ENCODE data around the gene GLCCI1.

GLCCI1 gene

DNA sequence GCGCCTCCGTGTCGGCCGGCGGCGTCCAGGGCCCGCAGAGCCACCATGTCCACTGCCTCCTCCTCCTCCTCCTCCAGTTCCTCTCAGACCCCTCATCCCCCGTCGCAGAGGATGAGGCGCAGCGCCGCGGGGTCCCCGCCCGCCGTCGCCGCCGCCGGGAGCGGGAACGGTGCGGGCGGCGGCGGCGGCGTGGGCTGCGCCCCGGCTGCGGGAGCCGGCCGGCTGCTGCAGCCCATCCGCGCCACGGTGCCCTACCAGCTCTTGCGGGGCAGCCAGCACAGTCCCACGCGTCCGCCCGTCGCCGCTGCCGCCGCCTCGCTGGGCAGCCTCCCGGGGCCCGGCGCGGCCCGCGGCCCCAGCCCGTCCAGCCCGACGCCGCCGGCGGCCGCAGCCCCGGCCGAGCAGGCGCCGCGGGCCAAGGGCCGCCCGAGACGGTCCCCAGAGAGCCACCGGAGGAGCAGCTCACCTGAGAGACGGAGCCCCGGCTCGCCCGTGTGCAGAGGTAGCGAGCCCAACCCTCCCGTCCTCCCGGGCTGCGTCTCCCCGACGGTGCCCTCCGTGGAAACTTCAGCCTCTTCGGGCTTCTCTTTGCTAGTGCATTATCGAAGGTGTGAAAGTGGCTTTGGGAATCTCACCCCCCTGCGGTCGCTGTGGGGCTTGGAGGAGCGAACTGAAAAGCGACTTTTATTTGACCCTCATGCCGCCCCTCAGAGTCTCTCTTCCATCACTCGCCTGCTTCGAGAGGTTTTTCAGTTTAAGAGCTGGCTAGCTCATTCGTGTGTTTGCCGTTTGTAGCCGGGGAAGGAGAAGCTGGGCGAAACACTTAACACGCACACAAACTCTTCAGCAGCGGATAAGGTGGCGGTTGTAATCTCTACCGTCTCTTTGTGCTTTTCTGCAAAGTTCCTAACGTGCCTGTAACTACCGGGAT lies 975 bp downstream of the GLCCI1 start:
- TF ChIP-seq GATA3 (IDR thresholded peaks at IDR 0.05; ENCODE audit: low read depth, low read length) (no peak), GATA2 (IDR thresholded peaks at IDR 0.05; ENCODE audit: low read depth, low read length) (no peak)

DNA sequence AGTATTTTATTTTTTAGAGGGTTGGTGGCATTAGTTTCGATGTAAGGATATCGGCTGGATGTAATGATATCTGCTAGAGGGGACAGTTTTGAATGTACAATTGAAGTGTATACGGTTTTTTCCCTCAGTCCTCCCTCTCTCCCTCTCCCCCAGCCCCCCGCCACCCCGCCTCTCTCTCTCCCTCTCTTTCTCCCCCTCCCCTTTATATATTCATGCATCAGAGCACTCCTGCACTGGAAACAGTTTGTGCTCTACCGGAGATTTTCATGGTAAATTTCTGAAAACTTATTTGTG lies 1.6 kb downstream of the GLCCI1 start:
- TF ChIP-seq GATA3 (IDR thresholded peaks at IDR 0.05; ENCODE audit: low read depth, low read length), result no peak
- TF ChIP-seq GATA2 (IDR thresholded peaks at IDR 0.05; ENCODE audit: low read depth, low read length), result no peak; the same call in 1 of the 2 replicates

DNA sequence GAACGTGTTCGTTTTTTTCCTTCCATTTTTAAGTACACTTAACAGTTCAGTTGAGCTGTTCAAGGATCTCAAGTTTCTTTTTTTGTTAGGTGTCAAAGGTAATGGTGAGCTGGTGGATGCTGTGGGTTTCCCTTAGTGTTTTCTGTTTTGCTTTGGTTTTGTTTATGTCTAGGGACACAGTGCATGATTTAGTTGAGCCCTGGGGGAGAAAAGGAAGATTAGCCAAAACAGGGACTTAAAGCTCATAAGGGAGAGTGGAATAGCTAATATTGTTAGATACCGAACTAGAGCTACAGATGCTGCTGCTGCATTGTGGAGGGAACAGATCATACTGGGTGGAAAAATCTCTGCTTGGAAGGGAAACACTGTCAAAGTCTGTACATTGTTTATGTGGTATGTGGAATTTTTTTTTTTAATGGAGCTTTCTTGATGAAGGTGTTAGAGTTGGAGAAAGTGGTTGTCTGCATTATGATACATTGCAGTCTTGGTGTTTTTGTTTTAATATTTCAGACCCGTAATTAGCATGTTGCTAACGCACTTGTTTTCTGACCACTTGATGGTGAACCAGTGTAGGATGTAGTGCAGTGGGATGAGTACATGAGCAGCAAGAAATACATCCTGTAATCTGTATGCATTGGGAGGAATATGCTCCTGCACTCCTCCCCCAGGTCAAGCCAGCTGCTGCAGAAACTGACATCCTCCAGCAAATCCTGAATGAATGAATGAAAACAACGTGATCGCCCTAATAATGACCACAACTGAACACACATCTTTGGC lies 2.1 kb downstream of the GLCCI1 start:
- TF ChIP-seq GATA3 (IDR thresholded peaks at IDR 0.05; ENCODE audit: low read depth, low read length) (no peak), GATA2 (IDR thresholded peaks at IDR 0.05; ENCODE audit: low read depth, low read length) (no peak)

DNA sequence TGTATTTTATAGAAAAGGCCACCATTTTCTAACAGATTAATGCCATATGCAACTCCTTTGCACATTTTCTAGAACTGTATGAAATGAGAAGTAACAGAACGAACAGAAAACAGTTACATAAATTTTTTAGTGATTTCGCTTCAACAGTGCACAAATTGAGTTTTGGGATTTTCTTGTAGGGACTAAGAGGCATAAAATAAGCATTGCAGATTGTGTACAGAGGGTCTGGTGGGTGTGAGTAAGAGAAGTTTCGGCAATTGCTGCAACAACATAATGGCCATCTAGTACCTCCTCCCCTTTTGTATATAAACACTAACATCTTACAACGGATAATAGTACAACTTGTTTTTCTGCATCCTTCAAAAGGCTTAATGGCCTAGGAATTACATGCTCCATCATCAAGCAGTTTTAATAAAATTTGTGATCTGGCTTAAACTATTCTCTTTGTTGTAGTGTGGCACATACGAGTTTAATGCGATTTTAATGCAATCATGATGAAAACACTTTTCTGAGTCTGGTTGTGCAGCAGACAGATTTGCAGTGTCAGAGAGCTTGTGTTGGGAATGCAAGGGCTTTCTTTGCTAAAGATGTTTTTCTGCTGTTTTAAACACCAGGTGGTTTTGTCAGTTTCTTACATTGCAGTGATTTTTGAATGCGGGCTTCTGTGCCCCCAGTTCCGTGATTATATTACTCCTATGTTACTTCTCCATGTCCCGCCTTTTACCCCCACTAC lies 2.9 kb downstream of the GLCCI1 start:
- no peak for TF ChIP-seq GATA2 (IDR thresholded peaks at IDR 0.05; ENCODE audit: low read depth, low read length)
- TF ChIP-seq GATA3 (IDR thresholded peaks at IDR 0.05; ENCODE audit: low read depth, low read length), result no peak

DNA sequence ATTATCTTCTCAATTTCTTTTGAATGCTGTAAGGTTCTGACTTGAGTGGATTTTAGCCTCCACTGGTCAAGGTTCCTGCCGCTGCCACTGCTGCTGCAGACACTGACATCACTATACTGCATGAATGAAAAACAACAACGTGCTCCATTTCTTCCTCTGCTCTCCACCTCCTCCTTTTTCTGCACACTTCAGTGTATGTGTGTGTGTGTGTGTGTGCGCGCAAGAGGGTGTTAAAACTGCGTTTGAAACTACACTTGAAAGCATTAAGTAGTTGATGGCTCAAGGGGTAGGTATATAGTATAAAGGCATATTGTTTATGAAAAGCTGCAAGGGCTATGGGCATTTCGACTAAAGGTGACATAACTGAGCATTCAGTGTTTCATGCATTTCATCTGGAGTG lies 3.5 kb downstream of the GLCCI1 start:
- TF ChIP-seq GATA3 (IDR thresholded peaks at IDR 0.05; ENCODE audit: low read depth, low read length) (no peak), GATA2 (IDR thresholded peaks at IDR 0.05; ENCODE audit: low read depth, low read length) (no peak)

DNA sequence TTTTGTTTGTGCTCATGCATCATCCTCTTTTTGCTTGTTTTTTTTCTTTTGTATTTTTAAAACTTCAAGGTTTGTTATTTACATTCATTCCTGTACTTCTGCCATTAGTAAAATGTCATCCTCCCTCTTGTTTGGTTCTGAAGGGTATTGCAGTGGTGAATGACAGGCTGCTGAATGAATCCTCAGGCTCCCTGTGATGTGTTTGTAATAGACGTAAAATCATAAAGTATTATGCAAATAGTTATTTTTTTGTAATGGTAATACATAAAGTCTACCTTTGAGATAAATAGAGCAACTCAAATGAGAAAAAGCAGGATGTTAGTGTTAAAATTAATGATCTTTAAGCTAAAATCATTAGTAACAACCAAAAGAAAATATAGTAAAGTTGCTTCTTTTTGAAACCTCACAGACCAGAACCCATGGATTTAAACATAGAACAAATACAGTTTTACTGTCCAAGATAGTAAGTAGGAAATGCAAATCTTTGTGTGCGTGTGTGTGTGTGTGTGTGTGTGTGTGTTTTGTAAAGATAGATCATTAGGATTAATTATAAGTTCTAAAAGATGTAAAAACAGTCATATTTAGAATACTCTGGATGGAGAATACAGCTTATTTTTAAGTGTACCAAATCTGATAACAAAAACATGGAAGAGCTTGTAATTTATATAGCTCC lies 4.5 kb downstream of the GLCCI1 start:
- TF ChIP-seq GATA2 (IDR thresholded peaks at IDR 0.05; ENCODE audit: low read depth, low read length) (no peak), GATA3 (IDR thresholded peaks at IDR 0.05; ENCODE audit: low read depth, low read length) (peak; percentile 35; the same call in 1 of the 2 replicates)

DNA sequence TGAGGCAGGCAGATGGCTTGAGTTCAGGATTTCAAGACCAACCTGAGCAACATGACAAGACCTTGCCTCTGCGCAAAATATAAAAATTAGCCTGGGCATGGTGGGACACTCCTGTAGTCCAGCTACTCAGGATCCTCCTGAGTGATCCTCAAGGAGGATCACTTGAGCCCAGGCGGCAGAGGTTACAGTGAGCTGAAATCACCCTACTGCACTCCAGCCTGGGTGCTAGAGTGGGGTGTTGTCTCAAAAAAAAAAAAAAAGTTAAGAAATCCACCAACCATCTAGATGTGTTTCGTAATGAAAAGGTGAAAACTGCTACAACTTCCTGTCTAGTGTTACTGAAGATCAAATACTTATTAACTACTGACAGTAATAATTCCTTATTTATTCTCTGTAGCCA lies 8.1 kb downstream of the GLCCI1 start:
- TF ChIP-seq GATA3 (IDR thresholded peaks at IDR 0.05; ENCODE audit: low read depth, low read length), result no peak
- TF ChIP-seq GATA2 (IDR thresholded peaks at IDR 0.05; ENCODE audit: low read depth, low read length), result no peak

DNA sequence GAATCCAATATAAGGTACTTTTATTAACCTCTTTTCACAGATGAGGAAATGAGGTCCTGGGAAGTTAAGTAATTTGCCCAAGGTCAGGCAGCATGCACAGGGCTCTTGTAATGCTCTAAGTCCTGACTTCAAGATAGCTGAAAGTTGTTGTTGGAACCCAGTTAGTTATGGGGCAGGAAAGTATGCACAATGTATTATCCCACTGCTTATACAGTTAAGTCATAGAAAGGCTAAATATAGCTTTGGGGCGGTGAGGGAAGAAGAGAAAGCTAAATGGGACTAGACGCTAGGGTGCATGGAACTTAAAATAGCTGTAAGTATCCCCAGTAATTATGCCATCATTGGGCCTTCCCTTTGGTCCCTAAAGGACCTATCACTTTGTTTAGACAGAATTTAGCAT lies 9.2 kb downstream of the GLCCI1 start:
- no peak for TF ChIP-seq GATA3 (IDR thresholded peaks at IDR 0.05; ENCODE audit: low read depth, low read length)
- no peak for TF ChIP-seq GATA2 (IDR thresholded peaks at IDR 0.05; ENCODE audit: low read depth, low read length)

DNA sequence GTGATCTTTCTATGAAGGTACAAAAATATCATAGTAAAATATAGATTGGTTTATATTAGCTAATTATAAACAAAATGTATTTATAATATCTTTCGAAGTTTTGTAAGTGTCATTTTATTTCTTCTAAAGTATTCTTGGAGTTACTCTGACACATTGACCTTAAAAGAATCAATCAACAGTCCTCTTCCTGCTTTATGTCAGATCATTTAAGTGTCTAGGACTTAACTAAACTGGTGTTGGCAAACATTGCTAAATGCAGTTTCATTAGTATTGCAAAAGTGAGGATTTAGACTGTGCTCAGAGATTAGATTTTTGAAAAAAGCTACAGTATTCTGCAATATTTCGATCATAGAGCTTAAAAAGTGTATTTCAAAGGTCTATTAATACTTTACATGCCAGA lies 10.3 kb downstream of the GLCCI1 start:
- TF ChIP-seq GATA3 (IDR thresholded peaks at IDR 0.05; ENCODE audit: low read depth, low read length) (no peak), GATA2 (IDR thresholded peaks at IDR 0.05; ENCODE audit: low read depth, low read length) (no peak)

DNA sequence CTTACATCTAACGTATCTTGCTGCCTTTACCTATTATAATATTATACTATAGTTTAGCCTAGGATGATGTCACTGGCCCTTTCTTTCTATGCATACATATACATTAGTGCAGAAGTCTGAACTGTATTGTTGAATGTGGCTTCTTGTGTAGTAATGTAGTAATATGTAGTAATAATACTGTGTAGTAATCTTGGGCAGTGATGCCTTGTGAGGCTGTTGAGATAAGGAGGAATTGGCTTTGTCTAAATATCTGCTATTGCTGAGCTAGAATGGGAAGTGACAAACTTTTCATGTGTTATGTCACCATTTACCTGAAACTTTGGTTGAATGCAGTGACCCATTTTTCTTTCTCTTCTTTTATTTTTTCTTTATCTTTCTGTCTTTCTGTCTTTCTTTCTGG lies 11.0 kb downstream of the GLCCI1 start:
- TF ChIP-seq GATA2 (IDR thresholded peaks at IDR 0.05; ENCODE audit: low read depth, low read length) (no peak), GATA3 (IDR thresholded peaks at IDR 0.05; ENCODE audit: low read depth, low read length) (no peak)

DNA sequence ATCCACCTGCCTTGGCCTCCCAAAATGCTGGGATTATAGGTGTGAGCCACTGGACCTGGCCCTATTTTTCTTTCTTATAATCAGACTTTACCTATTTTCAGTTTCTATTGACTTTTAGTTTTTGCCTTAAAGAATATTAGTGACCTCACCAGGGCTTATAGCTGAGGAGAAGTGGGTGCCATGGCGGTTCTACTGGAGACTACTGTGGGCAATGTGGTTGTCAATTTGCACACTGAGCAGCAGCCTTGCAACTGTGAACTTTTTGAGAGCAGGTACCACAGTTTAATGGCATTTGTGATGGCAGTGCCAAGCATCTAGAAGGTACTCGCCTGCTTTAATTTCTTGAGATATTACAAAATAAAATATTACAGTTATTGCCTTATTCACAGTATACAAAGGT lies 11.5 kb downstream of the GLCCI1 start:
- TF ChIP-seq GATA3 (IDR thresholded peaks at IDR 0.05; ENCODE audit: low read depth, low read length) (no peak), GATA2 (IDR thresholded peaks at IDR 0.05; ENCODE audit: low read depth, low read length) (no peak)

DNA sequence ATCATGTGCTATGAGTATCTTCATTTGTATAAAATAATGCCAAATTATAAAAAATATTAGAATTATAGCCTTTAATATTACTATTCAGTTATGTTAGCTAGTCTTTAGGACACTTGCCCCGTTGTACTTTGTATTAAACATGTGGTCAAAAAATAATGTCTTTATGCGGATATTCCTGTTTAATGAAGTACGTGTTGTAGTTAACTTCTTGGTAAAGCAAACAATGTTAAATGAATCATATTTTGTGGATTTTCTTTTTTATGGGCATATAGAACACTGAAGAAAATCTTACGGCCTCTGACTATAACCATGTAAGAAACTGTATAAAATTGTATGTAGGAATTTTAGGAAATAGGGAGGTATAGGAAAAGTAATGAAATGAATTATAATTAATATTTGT lies 14.3 kb downstream of the GLCCI1 start:
- no peak for TF ChIP-seq GATA3 (IDR thresholded peaks at IDR 0.05; ENCODE audit: low read depth, low read length)
- TF ChIP-seq GATA2 (IDR thresholded peaks at IDR 0.05; ENCODE audit: low read depth, low read length), result no peak

DNA sequence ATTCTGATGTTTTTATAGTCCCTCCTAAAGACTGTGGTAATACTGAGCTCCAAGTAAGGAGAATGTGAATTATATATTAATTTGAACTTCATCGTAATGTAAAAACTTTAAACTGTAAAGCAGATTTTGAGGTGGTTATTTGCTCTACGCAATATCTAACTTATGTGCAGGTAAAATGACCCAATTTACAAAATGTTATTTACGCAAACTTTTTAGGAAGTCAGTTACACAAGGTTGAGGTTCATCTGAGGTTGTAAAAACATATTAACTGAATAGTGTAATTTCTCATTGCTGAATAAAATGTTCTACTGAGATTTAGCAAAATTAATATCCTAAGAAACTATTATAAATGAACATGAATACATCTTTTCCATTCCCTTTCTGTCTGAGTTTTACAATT lies 15.8 kb downstream of the GLCCI1 start:
- no peak for TF ChIP-seq GATA2 (IDR thresholded peaks at IDR 0.05; ENCODE audit: low read depth, low read length)
- no peak for TF ChIP-seq GATA3 (IDR thresholded peaks at IDR 0.05; ENCODE audit: low read depth, low read length)

DNA sequence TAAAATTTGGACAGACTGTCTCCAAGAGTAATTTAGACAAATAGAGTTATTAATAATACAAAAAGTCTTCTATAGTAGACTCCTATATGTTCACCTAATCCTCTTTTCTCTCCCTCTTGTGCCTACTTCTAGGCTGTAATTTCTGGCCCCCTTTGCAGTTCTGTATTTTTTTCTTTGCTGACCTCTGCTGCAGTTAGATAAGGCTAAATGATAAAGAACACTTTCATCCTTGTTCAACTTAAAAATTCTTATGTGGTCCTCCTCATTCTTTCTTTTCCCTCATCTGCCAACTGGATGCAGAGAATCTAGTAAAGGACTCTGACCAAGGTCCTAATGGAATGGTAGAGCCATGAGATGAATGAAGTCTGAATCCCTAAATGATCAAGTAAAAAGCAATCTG lies 20.1 kb downstream of the GLCCI1 start:
- TF ChIP-seq GATA3 (IDR thresholded peaks at IDR 0.05; ENCODE audit: low read depth, low read length) (no peak), GATA2 (IDR thresholded peaks at IDR 0.05; ENCODE audit: low read depth, low read length) (no peak; the same call in 1 of the 2 replicates)

Measured in SH-SY5Y (cell line).